ENCODE measurements around the gene ADAM8. TPM values are rescaled to one million over a fixed set of nuclear protein-coding genes. Genes with fewer than 3 reads are reported as not detected.
A peak's percentile ranks its signal among the peaks of the same experiment; 100 is the strongest.

The ADAM8 gene
- total and polyA plus RNA-seq, 2 donors (not counting 1 experiment from before 2014, with no cell fraction given), result 0.23 to 2.0 TPM

- Histone ChIP-seq H3K4me2 (ENCODE audit: extremely low read depth, insufficient read depth, low read length) (peak overlapping the region; percentile 75), H3K79me2 (ENCODE audit: control insufficient read depth, insufficient read depth, low read length) (peaks cover 36% of the 10 kb centered on the region), H3K4me1 (ENCODE audit: control insufficient read depth, extremely low read depth, insufficient read depth, low read length) (peaks cover 3% of the 10 kb centered on the region), H4K20me1 (ENCODE audit: control insufficient read depth, extremely low read depth, insufficient read depth, low read length) (no peaks in the 10 kb centered on the region), H2AFZ (ENCODE audit: low read length) (peak overlapping the region; percentile 76), H3K9me3 (ENCODE audit: control insufficient read depth, insufficient read depth, low read depth, low read length) (no peaks in the 10 kb centered on the region), H3K27ac (ENCODE audit: insufficient read depth, low read length) (peak overlapping the region; percentile 97), H3K4me3 (replicated peaks in 1 of 4; ENCODE audit: control extremely low read depth in 1 of 4, insufficient read depth in 1 of 4, low read depth in 3 of 4, low read length in 4 of 4) (peak overlapping the region; percentile 54 to 93 (median 80)), H3K9ac (ENCODE audit: insufficient read depth, low read length) (peak overlapping the region; percentile 96), H3K27me3 (ENCODE audit: control insufficient read depth, insufficient read depth, low read length) (no peaks in the 10 kb centered on the region), H3K36me3 (ENCODE audit: control insufficient read depth, insufficient read depth, low read length) (peaks cover 5% of the 10 kb centered on the region)
- TF ChIP-seq EZH2 (IDR thresholded peaks at IDR 0.05; ENCODE audit: low read length, missing control alignments), result no peak
- TF ChIP-seq, protein P1, sequence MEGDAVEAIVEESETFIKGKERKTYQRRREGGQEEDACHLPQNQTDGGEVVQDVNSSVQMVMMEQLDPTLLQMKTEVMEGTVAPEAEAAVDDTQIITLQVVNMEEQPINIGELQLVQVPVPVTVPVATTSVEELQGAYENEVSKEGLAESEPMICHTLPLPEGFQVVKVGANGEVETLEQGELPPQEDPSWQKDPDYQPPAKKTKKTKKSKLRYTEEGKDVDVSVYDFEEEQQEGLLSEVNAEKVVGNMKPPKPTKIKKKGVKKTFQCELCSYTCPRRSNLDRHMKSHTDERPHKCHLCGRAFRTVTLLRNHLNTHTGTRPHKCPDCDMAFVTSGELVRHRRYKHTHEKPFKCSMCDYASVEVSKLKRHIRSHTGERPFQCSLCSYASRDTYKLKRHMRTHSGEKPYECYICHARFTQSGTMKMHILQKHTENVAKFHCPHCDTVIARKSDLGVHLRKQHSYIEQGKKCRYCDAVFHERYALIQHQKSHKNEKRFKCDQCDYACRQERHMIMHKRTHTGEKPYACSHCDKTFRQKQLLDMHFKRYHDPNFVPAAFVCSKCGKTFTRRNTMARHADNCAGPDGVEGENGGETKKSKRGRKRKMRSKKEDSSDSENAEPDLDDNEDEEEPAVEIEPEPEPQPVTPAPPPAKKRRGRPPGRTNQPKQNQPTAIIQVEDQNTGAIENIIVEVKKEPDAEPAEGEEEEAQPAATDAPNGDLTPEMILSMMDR (conservative IDR thresholded peaks at IDR 0.05 in 1 of 2, IDR thresholded peaks at IDR 0.05 in 1 of 2; ENCODE audit: low read depth in 1 of 2, low read length in 2 of 2), result no peak
- peak; percentile 84 to 90 for DNase-seq (ENCODE audit: low read depth in 2 of 2)
These were observed 32.5 kb upstream of the ADAM8 start for GRCh38 chr10:133309100-133309719.

DNA sequence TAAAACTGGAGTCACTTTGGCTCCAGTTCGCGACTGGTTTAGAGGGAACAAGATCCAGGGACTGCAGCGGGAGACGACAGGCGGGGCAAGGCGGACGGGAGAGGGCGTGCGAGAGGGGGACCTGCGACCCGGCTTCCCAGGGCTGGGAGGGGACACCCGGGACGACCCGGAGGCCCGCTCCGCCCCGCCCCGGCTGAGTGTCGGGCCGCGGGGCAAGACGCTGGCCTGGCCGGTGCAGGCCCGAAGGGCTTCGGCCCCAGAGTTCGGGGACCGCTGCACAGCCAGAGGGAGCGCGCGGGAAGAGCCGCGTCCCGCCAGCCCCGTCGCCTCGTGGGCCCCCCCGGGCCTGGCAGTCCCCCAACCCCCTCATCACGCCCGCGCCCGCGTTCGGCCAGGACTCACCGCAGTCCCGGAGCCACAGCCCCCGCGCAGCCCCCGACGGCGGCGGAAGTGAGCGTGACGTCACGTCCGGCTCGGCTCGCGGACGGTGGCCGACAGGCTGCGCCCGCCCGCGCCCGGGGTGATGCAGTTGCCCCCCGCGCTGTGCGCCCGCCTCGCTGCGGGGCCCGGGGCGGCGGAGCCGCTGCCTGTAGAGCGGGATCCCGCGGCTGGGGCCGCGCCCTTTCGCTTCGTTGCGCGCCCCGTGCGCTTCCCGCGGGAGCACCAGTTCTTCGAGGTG lies 31.9 kb upstream of the ADAM8 start, which contains the start of the genes TUBGCP2 and ZNF511:
TUBGCP2 (minus strand) TSS at position 452 of the 679 bp plus-strand sequence. CDS start 5,931 bp downstream, outside the sequence.
ZNF511 (plus strand) TSS at position 494 of the 679 bp plus-strand sequence; CDS start at position 524, 30 bp downstream.
- H3K9me3 ChIP-seq (ENCODE audit: control insufficient read depth, insufficient read depth, low read depth, low read length), result no peaks in the 10 kb centered on the region
- peak within 1 kb of the TSS; percentile 72 to 93 (median 89) for H3K4me3 ChIP-seq (replicated peaks in 1 of 4; ENCODE audit: control extremely low read depth in 1 of 4, insufficient read depth in 1 of 4, low read depth in 3 of 4, low read length in 4 of 4)
- peaks cover 42% of the 10 kb centered on the region for H3K79me2 ChIP-seq (ENCODE audit: control insufficient read depth, insufficient read depth, low read length)
- peak within 1 kb of the TSS; percentile 97 for H3K27ac ChIP-seq (ENCODE audit: insufficient read depth, low read length)
- H2AFZ ChIP-seq (ENCODE audit: low read length), result peak within 1 kb of the TSS; percentile 76
- no peaks in the 10 kb centered on the region for H3K27me3 ChIP-seq (ENCODE audit: control insufficient read depth, insufficient read depth, low read length)
- DNase-seq (ENCODE audit: low read depth in 2 of 2), result peak; percentile 81 to 82
- peaks cover 5% of the 10 kb centered on the region for H3K36me3 ChIP-seq (ENCODE audit: control insufficient read depth, insufficient read depth, low read length)
- no peaks in the 10 kb centered on the region for H4K20me1 ChIP-seq (ENCODE audit: control insufficient read depth, extremely low read depth, insufficient read depth, low read length)
- TF ChIP-seq, protein P1 (conservative IDR thresholded peaks at IDR 0.05 in 1 of 2, IDR thresholded peaks at IDR 0.05 in 1 of 2; ENCODE audit: low read depth in 1 of 2, low read length in 2 of 2), result peak in 1 of 2 donors; percentile 18
- no peak for TF ChIP-seq EZH2 (IDR thresholded peaks at IDR 0.05; ENCODE audit: low read length, missing control alignments)
- H3K4me1 ChIP-seq (ENCODE audit: control insufficient read depth, extremely low read depth, insufficient read depth, low read length), result peaks cover 3% of the 10 kb centered on the region
- H3K4me2 ChIP-seq (ENCODE audit: extremely low read depth, insufficient read depth, low read length), result peak within 1 kb of the TSS; percentile 95
- peak within 1 kb of the TSS; percentile 96 for H3K9ac ChIP-seq (ENCODE audit: insufficient read depth, low read length)

GRCh38 chr10:133307776-133308420 lies 31.2 kb upstream of the ADAM8 start:
- Histone ChIP-seq H3K27me3 (ENCODE audit: control insufficient read depth, insufficient read depth, low read length) (no peaks in the 10 kb centered on the region), H4K20me1 (ENCODE audit: control insufficient read depth, extremely low read depth, insufficient read depth, low read length) (no peaks in the 10 kb centered on the region), H3K36me3 (ENCODE audit: control insufficient read depth, insufficient read depth, low read length) (peaks cover 5% of the 10 kb centered on the region), H2AFZ (ENCODE audit: low read length) (no peak overlapping the region), H3K4me1 (ENCODE audit: control insufficient read depth, extremely low read depth, insufficient read depth, low read length) (peaks cover 3% of the 10 kb centered on the region), H3K4me3 (replicated peaks in 1 of 4; ENCODE audit: control extremely low read depth in 1 of 4, insufficient read depth in 1 of 4, low read depth in 3 of 4, low read length in 4 of 4) (peak overlapping the region; percentile 72 to 93 (median 89)), H3K9ac (ENCODE audit: insufficient read depth, low read length) (peak overlapping the region; percentile 96), H3K27ac (ENCODE audit: insufficient read depth, low read length) (peak overlapping the region; percentile 97), H3K79me2 (ENCODE audit: control insufficient read depth, insufficient read depth, low read length) (peaks cover 48% of the 10 kb centered on the region), H3K4me2 (ENCODE audit: extremely low read depth, insufficient read depth, low read length) (peak overlapping the region; percentile 95), H3K9me3 (ENCODE audit: control insufficient read depth, insufficient read depth, low read depth, low read length) (no peaks in the 10 kb centered on the region)
- TF ChIP-seq, protein P1 (conservative IDR thresholded peaks at IDR 0.05 in 1 of 2, IDR thresholded peaks at IDR 0.05 in 1 of 2; ENCODE audit: low read depth in 1 of 2, low read length in 2 of 2), result peak; percentile 56 to 76
- TF ChIP-seq EZH2 (IDR thresholded peaks at IDR 0.05; ENCODE audit: low read length, missing control alignments), result no peak
- DNase-seq (ENCODE audit: low read depth in 2 of 2), result peak; percentile 50 to 57
